NCI-H146 (cell line): ENCODE results near the gene DDX10.

Experiments
- DNase-seq: peaks from one replicate; lab custom pipeline; 2025; lab: John Stamatoyannopoulos, UW

The DDX10 gene

GRCh38 chr11:108985236-108985944, 320.5 kb downstream of the DDX10 start:
- peak; percentile 12 for DNase-seq

GRCh38 chr11:108985945-108986279, 321.0 kb downstream of the DDX10 start:
- DNase-seq = no peak
